Stimulated activated CD8-positive, alpha-beta memory T cell treated with anti-CD3 and anti-CD28 coated beads, Interleukin-4, amount 100 ng/mL, for 1 hour (primary cell): Measurements from ENCODE around the gene FCGR3A.

Experiments used
- DNase-seq, 2 donors: peaks; one replicate each; pipeline ENCODE4 v3.0.0-alpha.2; 2020; ENCODE audit warnings: low read depth in 2 of 2, low spot score in 1 of 2

The FCGR3A gene

DNA sequence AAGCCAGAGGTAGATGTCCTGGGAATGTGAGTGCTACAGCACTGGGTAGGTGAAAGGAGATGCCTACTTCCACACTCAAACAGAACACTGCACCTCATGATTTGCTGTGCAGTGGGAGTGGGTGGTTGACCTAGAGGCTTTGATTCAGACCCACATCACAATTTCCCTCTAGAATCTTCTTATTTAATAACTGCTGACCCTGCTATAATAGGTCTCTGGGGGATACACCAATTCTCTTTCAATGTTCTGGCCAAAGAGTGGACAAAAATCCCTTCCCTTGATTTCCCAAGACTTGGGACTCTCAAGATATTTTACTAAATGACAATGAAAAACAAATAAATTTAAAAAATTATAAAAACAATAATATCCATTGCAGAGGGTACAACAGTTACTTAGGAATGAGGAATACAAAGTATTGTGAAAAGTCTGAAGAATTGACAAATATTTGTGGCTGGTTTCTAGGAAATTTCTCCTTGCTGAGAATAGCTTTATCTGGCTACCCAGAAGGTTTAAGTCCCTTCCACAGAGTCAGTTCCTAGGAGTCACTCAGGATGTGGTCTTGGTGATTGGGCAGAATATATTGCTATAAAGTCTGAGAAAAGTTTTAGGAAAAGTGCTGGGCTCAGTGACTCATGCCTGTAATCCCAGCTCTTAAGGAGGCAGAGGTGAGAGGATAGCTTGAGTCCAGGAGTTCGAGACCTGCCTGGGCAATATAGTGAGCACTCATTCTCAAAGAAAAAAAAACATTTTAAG, 46.8 kb downstream of the FCGR3A start:
- no peak for DNase-seq

GRCh38 chr1:161502181-161502580, 47.4 kb downstream of the FCGR3A start:
- no peak for DNase-seq

DNA sequence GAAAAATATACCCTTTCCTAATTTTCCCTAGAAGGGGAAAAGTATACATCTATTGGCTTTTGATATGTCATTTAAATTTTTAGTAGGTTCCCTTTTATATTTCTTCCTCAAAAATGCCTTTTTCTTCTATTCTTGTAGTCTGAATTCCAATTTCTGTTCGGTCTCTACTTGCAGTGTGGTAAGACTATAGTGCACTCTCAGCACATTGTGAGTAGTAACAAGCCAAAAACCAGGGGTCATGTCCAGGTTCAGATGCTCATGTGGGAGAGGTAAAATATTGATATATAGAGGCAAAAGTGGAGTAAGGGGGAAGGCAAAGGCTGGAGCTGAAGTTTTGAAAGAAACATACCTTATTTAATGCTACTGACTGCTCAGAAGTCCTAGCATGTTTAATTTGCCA, 48.4 kb downstream of the FCGR3A start:
- no peak for DNase-seq

DNA sequence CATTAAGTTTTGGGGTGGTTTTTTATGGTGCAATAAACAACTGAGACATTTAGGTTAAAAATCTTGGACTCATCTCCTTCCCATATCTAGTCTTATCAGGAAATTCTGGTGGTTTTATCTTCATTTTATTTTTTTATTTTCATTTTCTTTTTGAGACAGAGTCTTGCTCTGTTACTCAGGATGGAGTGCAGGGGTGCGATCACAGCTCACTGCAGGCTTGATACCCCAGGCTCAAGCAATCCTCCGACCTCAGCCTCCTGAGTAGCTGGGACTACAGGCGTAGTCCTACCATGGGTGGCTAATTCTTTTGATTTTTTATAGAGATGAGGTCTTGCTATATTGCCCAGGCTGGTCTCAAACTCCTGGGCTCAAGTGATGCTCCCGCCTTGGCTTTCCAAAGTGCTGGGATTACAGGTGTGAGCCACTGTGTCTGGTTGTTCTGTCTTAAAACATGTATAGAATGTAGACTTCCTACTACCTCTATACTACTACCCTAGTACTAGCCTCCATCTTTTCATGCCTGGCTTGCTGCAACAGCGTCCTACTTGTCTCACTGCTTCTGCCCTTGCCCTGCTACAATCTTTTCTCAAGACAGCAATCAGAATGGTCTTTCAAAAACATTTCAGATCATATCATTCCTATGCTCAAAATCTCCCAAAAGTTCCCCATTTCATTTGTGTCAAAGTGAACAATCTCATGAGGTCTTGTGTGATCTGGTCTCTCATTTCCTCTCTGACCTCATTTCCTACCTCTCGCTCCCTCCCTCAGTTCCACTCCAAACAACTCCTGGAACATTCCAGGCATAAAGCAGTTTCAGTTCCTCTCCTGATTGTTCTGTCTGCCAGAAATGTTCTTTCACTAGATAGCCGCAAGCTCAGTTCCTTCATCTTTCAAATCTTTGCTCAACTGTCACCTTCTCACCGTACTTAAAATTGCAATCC, 50.2 kb downstream of the FCGR3A start:
- no peak for DNase-seq

- DNase-seq = no peak
Observed at GRCh38 chr1:161498646-161499045, 51.0 kb downstream of the FCGR3A start.

GRCh38 chr1:161497961-161498360, 51.7 kb downstream of the FCGR3A start:
- DNase-seq = no peak

DNA sequence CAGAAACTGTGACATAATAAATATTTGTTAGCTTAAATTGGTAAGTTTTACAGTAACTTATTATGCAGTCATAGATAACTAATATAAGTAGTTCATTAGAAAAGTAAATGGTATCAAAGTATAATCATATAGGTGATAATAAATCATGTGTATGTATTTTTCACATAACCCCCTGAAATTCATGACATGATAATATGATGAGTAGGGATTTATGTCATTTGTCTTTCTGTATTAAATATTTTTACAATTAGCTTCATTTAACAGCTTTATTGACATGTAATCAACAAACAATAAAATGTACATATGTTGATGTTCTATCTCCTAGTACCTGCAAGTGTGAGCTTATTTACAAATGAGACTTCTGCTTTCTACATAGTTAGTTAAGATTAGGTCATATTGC, 54.1 kb downstream of the FCGR3A start:
- DNase-seq = no peak

DNA sequence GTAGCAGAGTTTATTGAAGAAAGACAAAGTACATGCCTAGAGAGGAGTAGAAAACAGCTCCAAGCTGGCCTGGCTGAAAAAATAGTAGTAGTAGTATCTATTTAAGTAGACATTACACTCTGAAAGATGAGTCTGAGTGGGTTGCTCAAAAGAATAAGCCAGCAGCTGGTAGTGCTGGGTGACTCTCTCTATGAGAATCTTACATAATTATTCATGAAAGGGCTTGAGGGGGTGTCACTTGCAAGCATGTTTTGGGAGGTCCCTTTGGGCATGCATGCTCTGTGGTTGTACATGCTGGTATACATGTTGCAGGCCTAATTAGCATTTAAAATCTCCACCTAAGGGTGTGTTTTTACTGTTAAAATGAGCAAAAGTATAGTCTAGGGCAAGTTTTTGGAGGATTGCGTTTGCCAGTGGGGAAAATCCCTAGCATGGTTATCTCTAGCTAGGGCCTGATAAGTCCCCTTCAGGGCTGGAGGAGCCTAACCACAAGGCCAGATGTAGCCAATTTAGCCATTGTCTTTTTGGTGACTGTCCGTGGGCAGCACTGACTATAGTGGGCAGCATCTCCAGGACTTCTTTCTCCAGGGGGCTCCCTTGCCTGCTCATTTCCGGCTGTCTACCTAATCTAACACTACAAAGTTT, 55.4 kb downstream of the FCGR3A start:
- no peak for DNase-seq

- DNase-seq = no peak
Observed at GRCh38 chr1:161492827-161493226, 56.8 kb downstream of the FCGR3A start.
